ENCODE results near the gene ABCC8. TPM values are rescaled to one million over a fixed set of nuclear protein-coding genes. Genes with fewer than 3 reads are reported as not detected.

The ABCC8 gene
- total RNA-seq, 1 donor from 2014 or later, result 4.9 TPM

GRCh38 chr11:17401316-17401715, 75.3 kb downstream of the ABCC8 start:
- no peak for DNase-seq
- intact Hi-C loops (cut with DNase I), result no loop called here
- Histone ChIP-seq H3K9me3 (no peaks in the 10 kb centered on the region), H3K27me3 (ENCODE audit: low read depth) (no peaks in the 10 kb centered on the region), H3K4me1 (peaks cover 14% of the 10 kb centered on the region), H3K36me3 (no peaks in the 10 kb centered on the region), H3K27ac (no peak overlapping the region), H3K4me3 (no peak overlapping the region)
- no peak for TF ChIP-seq CTCF (IDR thresholded peaks at IDR 0.05)
- no peak for ATAC-seq

GRCh38 chr11:17400048-17400775, 76.4 kb downstream of the ABCC8 start:
- Histone ChIP-seq H3K4me3 (no peak overlapping the region), H3K9me3 (no peaks in the 10 kb centered on the region), H3K27ac (no peak overlapping the region), H3K36me3 (no peaks in the 10 kb centered on the region), H3K27me3 (ENCODE audit: low read depth) (no peaks in the 10 kb centered on the region), H3K4me1 (peaks cover 5% of the 10 kb centered on the region)
- no peak for DNase-seq
- no peak for ATAC-seq
- intact Hi-C loops (cut with DNase I), result no loop called here
- no peak for TF ChIP-seq CTCF (IDR thresholded peaks at IDR 0.05)

GRCh38 chr11:17399236-17399635, 77.4 kb downstream of the ABCC8 start:
- ATAC-seq, result no peak
- H3K9me3 ChIP-seq, result no peaks in the 10 kb centered on the region
- no peaks in the 10 kb centered on the region for H3K27me3 ChIP-seq (ENCODE audit: low read depth)
- no peaks in the 10 kb centered on the region for H3K4me1 ChIP-seq
- intact Hi-C loops (cut with DNase I), result no loop called here
- no peak for DNase-seq
- H3K27ac ChIP-seq, result no peak overlapping the region
- H3K36me3 ChIP-seq, result no peaks in the 10 kb centered on the region
- no peak overlapping the region for H3K4me3 ChIP-seq
- TF ChIP-seq CTCF (IDR thresholded peaks at IDR 0.05), result no peak

- ATAC-seq (no peak), DNase-seq (no peak)
- H3K36me3 ChIP-seq, result no peaks in the 10 kb centered on the region
- intact Hi-C loops (cut with DNase I), result no loop called here
- TF ChIP-seq CTCF (IDR thresholded peaks at IDR 0.05), result no peak
- H3K4me3 ChIP-seq, result no peak overlapping the region
- no peaks in the 10 kb centered on the region for H3K4me1 ChIP-seq
- H3K27me3 ChIP-seq (ENCODE audit: low read depth), result no peaks in the 10 kb centered on the region
- H3K27ac ChIP-seq, result no peak overlapping the region
- H3K9me3 ChIP-seq, result no peaks in the 10 kb centered on the region
Measured at GRCh38 chr11:17397311-17398002, 79.2 kb downstream of the ABCC8 start.

- Histone ChIP-seq H3K27me3 (ENCODE audit: low read depth) (no peaks in the 10 kb centered on the region), H3K36me3 (no peaks in the 10 kb centered on the region), H3K27ac (no peak overlapping the region), H3K4me1 (no peaks in the 10 kb centered on the region), H3K9me3 (no peaks in the 10 kb centered on the region), H3K4me3 (no peak overlapping the region)
- intact Hi-C loops (cut with DNase I), result no loop called here
- TF ChIP-seq CTCF (IDR thresholded peaks at IDR 0.05), result no peak
- no peak for ATAC-seq
- no peak for DNase-seq
Measured at GRCh38 chr11:17396598-17397310, 79.9 kb downstream of the ABCC8 start.
